Cerebellar nuclear complex (tissue), 1 donor: Measurements from ENCODE around the gene SH3D19.
"Not testable (repeated sequence)": the region's sequence is repeated elsewhere in the genome, so short reads cannot be mapped to it uniquely, and the experiment has no call there.

Experiments used
- DNase-seq, 2 experiments: peaks; one replicate each; lab custom pipeline; 2025; lab: John Stamatoyannopoulos, UW

The SH3D19 gene

DNA sequence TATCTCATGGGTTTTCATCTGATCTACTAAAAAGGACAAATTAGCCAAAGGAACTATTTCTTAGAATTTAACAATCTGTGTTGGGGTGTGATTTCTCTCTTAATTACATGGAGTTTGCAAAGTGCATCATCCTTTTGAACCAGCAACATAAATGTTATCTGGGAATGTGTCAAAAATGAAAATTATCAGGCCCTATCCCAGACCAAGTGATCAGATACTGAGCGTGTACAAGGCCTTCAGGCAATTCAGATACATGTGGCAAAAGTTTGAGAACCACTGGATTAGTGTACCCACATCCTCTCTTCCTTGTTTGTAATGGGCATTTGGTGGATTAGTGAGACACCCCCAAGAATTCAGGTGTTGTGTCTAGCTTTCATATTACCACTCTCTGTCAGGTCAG is 3.8 kb downstream of the SH3D19 start:
- no peak for DNase-seq

DNA sequence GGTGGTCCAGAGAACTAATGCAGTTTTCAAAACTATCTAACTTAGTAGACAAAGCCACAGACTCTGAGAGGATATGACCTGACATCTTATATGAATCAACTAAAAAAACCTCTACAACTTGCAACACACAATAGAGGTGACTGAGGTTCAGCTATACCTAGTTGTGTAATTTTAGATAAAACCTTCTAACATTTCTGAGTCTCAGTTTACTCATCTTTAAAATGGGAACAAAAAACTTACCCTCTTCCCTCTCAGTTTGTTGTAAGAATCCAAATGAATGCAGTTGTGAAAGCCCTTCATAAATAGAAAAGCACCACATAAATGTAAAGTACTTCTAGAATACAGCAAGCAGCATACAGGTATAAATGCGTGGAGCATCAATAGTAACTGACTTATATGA is 5.9 kb downstream of the SH3D19 start:
- no peak for DNase-seq

- DNase-seq: no peak
These were observed 6.9 kb downstream of the SH3D19 start for GRCh38 chr4:151318307-151319006.

DNA sequence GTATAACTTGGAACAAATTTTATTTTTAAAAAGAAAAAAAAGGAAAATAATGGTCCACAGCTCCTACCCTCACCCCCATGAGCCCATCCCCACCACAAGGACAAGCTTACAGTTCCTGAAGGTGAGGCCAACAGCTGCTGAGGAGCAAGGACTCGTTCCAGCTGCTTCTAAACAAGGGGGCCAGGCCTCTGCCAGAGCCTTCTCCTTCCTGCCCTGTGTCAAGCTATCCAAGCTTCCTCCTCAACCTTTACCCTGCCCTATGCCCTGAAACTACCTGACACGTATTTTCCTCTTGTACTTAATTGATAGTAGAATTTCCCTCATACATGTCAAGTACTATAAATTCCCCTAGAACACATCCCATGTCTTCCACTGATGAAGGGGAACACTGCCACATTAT is 8.8 kb downstream of the SH3D19 start:
- no peak for DNase-seq

- no peak for DNase-seq
These were observed 10.1 kb downstream of the SH3D19 start for GRCh38 chr4:151315212-151315886.

DNA sequence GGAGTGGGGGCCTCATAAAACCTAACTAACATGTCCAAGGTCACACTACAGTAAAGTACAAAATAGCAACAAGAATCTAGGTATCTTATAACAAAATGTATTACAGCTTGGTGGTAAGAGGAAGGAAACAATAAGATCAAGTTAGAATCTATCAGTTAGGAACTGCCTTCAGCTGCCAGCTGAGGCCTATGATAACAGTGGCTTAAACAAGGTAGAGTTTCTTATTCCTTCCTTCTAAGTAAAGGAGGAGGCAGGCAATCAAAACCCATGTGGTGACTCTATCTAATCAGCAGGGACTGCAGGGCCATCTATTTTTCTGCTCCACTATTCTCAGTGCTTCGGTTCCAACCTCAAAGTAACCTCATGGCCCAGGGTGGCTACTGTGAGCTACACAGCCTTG is 10.9 kb downstream of the SH3D19 start:
- DNase-seq: no peak

DNA sequence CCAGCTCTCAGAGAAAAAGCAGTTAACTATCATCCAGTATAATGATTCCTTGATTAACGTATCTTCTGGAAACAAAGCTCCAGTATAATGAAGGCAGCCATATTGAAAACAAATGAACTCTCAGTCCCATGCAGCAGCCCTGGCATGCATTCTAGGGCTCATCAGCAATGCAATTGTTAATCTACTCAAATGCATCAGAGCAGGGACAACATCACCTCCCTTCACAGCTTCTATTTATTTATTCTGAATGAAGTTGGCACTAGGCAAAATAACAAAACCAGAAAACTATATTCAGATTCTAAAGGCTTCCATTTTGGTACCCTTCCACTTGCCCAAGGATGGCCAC is 11.4 kb downstream of the SH3D19 start:
- no peak for DNase-seq

DNA sequence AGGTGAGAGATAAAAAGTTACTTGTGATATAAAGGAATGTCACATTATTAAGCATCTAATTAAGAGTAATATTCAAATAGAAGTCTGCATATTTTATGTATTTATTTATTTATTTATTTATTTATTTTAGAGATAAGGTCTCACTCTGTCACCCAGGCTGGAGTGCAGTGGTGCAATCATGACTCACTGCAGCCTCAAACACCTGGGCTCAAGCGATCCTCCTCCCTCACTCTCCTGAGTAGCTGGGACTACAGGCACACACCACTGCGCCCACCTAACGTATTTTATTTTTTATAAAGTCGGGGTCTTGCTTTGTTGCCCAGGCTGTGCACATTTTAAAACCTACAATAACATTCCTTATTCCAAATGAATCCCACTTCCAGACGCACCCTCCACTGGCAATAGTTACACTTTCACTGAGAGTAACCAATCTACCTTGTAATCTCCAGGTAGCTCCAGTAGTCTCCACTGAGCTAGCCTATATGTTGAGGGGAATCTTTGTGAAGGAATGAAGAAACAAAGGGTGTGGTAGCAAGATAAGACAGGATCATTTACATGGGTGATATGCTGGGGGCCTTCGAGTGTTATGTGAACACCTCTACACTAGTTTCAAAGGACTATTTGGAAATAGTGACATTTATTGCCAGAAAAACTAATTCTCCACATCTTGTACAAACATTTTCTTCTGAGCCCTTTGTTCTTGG is 11.9 kb downstream of the SH3D19 start:
- no peak for DNase-seq

GRCh38 chr4:151310124-151310728 is 15.2 kb downstream of the SH3D19 start:
- DNase-seq: no peak

DNA sequence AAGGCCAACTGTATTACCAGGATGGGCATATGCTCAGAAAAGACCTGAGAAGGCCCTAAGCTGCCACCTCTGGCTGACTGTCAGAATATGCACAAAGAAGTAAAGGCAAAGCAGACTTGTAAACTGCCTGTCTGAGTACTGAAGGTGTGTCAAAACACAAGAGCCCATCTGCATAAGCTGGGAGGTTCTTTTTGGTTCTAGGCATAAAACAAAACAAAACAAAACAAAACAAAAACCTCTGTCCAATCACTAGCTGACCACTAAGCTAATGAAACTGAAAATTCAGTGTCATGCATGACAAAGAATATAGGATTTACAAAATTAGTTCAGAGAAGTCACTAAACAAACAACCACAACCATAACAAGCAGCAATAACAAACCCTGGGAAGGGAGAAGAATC is 20.6 kb downstream of the SH3D19 start:
- no peak for DNase-seq

GRCh38 chr4:151304226-151304625 is 21.2 kb downstream of the SH3D19 start:
- no peak for DNase-seq

- no peak for DNase-seq
These were observed 23.0 kb downstream of the SH3D19 start for GRCh38 chr4:151302432-151302831.

- DNase-seq: no peak
These were observed 28.2 kb downstream of the SH3D19 start for GRCh38 chr4:151297170-151297569.

DNA sequence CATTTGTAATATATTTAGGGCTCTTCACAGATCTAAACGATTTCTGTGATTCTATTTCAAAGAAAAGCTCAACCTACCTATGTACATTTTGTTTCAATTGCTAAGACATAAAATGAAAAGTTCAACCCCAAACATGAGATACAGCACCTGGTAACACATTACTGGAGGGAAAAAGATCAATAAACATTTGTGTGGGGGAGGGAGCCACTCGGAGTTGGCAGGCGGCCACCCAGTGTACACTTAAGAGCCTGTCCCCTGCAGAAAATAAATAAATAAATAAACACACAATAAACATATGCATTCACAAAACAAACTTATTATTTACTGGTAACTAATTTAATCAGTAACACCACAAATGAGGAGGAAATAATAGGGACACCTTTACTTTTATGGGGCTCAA is 29.2 kb downstream of the SH3D19 start:
- DNase-seq: no peak

- no peak for DNase-seq
These were observed 30.4 kb downstream of the SH3D19 start for GRCh38 chr4:151294833-151295496.

DNA sequence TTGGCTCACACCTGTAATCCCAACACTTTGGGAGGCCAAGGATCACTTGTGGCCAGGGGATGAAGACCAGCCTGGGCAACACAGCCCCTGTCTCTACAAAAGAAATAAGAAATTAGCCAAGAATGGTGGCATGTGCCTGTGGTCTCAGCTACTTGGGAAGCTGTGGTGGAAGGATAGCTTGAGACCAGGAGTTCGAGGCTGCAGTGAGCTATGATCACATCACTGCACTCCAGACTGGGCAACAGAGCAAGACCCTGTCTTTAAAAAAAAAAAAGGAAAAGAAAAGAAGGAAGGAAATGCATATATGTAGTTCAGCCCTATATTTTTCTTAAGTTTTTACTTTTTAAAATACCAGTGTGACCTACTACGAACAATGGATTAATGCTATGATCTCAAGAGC is 33.4 kb downstream of the SH3D19 start:
- DNase-seq: no peak

- DNase-seq: no peak
These were observed 33.9 kb downstream of the SH3D19 start for GRCh38 chr4:151291485-151291884.

DNA sequence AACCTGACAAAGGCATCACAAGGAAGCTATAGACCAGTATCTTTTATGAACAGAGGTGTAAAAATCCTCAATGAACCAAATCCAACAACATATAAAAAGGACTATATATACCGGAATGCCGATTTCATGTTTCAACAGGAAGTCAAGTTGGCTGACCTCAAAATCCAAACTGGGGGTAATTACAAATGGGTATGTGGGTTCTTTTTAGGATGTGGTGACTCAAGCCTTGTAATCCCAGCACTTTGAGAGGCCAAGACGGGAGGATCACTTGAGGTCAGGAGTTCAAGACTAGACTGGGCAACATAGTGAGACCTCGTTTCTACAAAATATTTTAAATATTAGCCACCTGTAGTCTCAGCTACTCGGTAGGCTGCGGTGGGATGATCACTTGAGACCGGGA is 38.0 kb downstream of the SH3D19 start:
- DNase-seq: no peak

DNA sequence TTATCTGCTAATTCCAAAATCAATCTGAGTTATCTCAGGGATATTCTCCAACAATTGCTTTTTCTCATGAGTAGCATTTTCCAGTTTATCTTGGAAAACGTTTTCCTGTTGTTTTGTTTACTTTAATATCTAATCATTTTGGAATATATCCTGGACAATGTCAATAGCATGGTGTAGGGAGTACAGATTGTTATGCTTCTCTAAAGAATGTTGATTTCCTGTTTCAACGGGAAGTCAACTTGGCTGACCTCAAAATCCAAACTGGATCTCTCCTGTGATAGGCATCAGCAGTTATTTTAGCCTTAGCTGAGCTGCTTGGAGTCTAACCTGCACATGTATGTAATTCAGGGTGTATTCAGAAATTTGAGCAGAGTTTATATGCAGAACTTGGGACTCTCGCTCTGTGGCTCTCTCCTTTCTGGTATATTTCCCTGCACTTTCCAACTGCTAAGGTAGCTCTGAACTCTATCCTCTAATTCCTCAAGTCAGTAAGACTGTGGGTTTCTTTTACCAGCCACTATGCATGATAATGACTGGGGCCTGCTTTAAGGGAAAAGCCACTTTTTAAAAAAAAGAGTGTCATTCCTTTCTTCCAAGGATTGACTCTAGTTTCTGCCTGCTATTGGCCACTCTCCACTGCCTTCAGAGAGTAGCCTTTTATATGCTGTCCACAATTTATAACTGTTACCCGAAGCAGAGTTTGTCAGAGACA is 40.7 kb downstream of the SH3D19 start:
- no peak for DNase-seq

DNA sequence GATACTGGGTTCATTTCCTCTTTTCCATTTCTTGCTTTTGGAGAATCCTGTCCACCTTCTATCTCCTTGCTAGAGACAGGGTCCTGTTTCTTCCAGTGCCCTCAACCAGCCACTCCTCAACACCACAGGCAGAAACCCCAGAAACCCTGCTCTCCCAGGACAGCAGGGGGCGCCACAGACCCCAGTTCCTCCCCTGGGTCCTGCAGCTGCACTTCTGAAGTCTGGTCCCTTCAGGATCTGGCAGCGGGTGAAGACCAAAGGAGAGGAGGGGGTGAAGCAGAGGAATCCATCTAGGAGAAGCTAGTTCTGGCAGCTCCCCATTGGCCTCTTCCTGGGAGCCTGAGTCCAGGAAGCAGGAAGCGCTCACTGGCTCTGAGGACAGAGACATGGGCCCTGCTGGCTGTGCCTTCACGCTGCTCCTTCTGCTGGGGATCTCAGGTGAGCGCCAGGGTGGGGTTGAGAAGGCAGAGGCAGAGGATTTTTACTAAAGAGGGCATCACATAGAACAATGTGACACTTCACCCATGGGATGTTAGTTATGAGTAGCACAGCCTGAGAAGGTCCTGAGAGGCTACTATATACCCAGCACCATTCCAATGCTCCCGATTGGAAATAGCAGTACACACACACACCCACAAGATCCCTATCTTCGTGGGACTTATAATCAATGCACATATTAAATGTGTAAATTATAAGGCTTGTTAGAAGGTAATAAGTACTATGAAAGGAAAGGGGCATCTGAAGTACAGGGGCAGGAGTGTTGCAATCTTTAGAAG is 48.4 kb downstream of the SH3D19 start, which contains the start of gene PRSS48:
Gene PRSS48 (plus strand): TSS at position 375 of the 776 bp plus-strand sequence. CDS start 12 bp downstream, at position 387.
- DNase-seq: no peak

GRCh38 chr4:151268905-151269304 is 56.5 kb downstream of the SH3D19 start:
- DNase-seq: not testable (repeated sequence)
